IPS-18a (cell line): ENCODE measurements around the gene TSSK3.

Source experiments
- H3K27ac ChIP-seq: one replicate; pipeline ENCODE4 v1.5.1; 2013; ENCODE audit warnings: low read length
- H3K27me3 ChIP-seq: one replicate; pipeline ENCODE4 v1.6.1; 2013; ENCODE audit warnings: mild to moderate bottlenecking, low read length; ENCODE audit not compliant: control insufficient read depth, insufficient read depth
- H3K36me3 ChIP-seq: one replicate; pipeline ENCODE4 v1.6.1; 2013; ENCODE audit warnings: low read depth, low read length; ENCODE audit not compliant: control insufficient read depth
- H3K4me1 ChIP-seq: one replicate; pipeline ENCODE4 v1.6.1; 2013; ENCODE audit warnings: low read depth, low read length; ENCODE audit not compliant: control insufficient read depth
- H3K4me3 ChIP-seq: one replicate; pipeline ENCODE4 v1.5.1; 2013; ENCODE audit warnings: low read length
- H3K9ac ChIP-seq: one replicate; pipeline ENCODE4 v1.6.1; 2013; ENCODE audit warnings: mild to moderate bottlenecking, low read length, moderate library complexity
- H3K9me3 ChIP-seq: one replicate; pipeline ENCODE4 v1.6.1; 2013; ENCODE audit warnings: low read depth, low read length; ENCODE audit not compliant: control insufficient read depth

The TSSK3 gene

DNA sequence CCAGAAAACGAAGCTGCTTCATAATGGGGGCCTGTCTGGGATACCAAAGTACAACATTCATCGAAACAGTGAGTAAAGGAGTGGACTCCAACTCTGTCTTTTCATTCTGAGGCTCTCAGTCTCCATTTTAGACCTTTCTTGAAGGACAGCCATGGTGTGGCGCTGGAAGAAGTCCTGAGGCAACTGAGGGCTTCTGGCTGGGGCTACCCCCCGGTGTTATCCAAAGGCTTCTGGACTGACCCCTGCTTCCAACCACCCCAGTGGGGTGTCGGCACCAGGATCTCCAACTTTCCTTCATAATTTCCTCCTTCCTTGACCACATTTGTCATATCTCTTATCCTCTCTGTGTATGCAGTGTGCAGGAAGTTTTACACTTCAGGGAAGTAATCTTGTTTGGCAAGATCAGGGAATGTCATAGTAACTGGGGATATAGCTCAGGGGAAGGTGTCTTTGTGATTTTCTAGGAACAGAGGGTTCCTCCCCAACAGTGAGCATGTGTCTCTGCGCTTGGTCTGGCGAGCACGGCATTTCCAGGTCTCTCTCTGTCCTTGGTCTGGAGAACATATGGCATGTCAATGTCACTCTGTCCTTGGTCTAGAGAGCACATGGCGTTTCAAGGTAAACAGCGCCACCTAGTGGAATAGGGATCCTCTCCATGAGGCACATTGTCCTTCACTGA is 51.3 kb downstream of the TSSK3 start:
- Histone ChIP-seq H3K4me1 (no peaks in the 10 kb centered on the region), H3K27me3 (no peaks in the 10 kb centered on the region), H3K36me3 (no peaks in the 10 kb centered on the region), H3K4me3 (no peak overlapping the region), H3K9me3 (peaks cover 18% of the 10 kb centered on the region), H3K27ac (no peak overlapping the region), H3K9ac (no peak overlapping the region)
